Measurements from ENCODE around the gene TTC7B. TPM values are rescaled to one million over a fixed set of nuclear protein-coding genes. Genes with fewer than 3 reads are reported as not detected.
"Not testable (repeated sequence)": the region's sequence is repeated elsewhere in the genome, so short reads cannot be mapped to it uniquely, and the experiment has no call there.

TTC7B gene
- total RNA-seq (2014; rRNA removed; shearing (Covaris generic)) (28.2 and 28.7 TPM in 2 replicates), polyA plus RNA-seq (2016; fragmentation: Nextera tagmentation; extraction: Ambion mirVana) (5.2 and 5.6 TPM in 2 replicates)

DNA sequence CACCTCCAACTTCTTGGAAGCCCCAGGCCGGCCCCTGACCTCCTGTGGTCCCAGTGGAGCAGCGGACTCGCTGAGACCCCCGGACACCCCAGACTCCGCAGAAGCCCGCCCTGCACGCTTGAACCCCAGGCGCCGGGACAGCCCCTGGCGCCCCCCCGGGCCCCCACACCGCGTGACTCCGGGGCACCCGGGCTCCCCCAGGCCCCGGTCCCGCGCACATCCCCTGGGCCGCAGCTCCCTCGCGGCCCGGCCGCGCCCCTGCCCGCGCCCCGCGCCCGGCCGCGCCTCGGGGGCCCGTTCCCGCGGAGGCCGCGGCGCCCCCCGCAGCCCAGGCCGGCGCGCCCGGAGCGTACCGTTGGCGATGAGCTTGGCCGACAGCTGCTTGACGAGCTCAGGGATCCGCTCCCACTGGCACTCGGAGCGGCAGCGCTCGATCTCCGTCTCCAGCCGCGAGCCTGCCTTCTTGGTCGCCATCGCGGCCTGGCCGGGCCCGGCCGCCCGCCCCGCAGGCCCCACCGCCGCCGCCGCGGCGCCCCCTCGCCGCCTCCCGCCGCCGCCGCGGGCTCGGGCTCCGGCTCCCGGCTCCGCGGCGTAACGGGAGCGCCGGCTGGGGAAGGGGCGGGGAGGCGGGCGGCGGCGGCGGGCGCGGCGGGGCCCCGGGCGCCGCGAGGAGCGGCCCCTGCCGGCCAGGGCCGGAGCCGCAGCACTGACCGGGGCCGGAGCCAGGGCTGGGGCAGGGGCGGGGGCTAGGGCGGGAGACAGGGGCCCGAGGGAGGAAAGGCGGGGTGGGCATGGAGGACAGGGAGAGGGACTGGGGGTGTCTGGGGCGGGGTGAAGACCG, at the start of gene TTC7B:
Gene TTC7B (minus strand): TSS at position 609 of the 841 bp plus-strand sequence. CDS start 135 bp downstream, at position 474.
- TF ChIP-seq EZH2 (IDR thresholded peaks at IDR 0.05; ENCODE audit: insufficient read depth, poor library complexity, severe bottlenecking) (no peak), EZH2phosphoT487 (IDR thresholded peaks at IDR 0.05; ENCODE audit: insufficient read depth, low read depth) (no peak)
- peak within 1 kb of the TSS; percentile 85 for H3K4me2 ChIP-seq (ENCODE audit: unreplicated experiment)
- in situ Hi-C loops (cut with MboI), result no loop called here
- 1 to 3% methylated on average over 34 to 40 of the region's 111 CpGs for whole genome bisulfite sequencing, 2 experiments (ENCODE audit: low coverage in 1 of 2, low lambda C conversion rate in 2 of 2, missing lambda C conversion rate in 2 of 2)
- no peak within 1 kb of the TSS for H3K27ac ChIP-seq
- H4K20me1 ChIP-seq (ENCODE audit: insufficient read depth), result no peaks in the 10 kb centered on the region
- H3K4me3 ChIP-seq, result peak within 1 kb of the TSS; percentile 82
- peaks cover 35% of the 10 kb centered on the region for H3K79me2 ChIP-seq (ENCODE audit: insufficient read depth)
- H2AFZ ChIP-seq, result peak within 1 kb of the TSS; percentile 82
- H3K9ac ChIP-seq, result peak within 1 kb of the TSS; percentile 90
- H3F3A ChIP-seq (ENCODE audit: insufficient read depth), result no peaks in the 10 kb centered on the region
- H3K36me3 ChIP-seq (ENCODE audit: low read depth), result no peaks in the 10 kb centered on the region
- H3K9me2 ChIP-seq (ENCODE audit: insufficient read depth), result no peaks in the 10 kb centered on the region
- no peaks in the 10 kb centered on the region for H3K4me1 ChIP-seq (ENCODE audit: insufficient read depth)
- no peaks in the 10 kb centered on the region for H3K9me3 ChIP-seq (ENCODE audit: low read depth)
- peak; percentile 70 for DNase-seq
- no peaks in the 10 kb centered on the region; the same call in 1 of the 2 replicates for H3K27me3 ChIP-seq (replicated peaks; ENCODE audit: insufficient read depth)

- no peak for DNase-seq
- 96 to 97% methylated on average over 2 of the region's 2 CpGs for WGBS, 2 experiments (ENCODE audit: low coverage in 1 of 2, low lambda C conversion rate in 2 of 2, missing lambda C conversion rate in 2 of 2)
- Histone ChIP-seq H3K27ac (no peak overlapping the region), H3K36me3 (ENCODE audit: low read depth) (no peaks in the 10 kb centered on the region), H3K27me3 (replicated peaks; ENCODE audit: insufficient read depth) (no peaks in the 10 kb centered on the region), H3K9me3 (ENCODE audit: low read depth) (no peaks in the 10 kb centered on the region), H3K4me2 (ENCODE audit: unreplicated experiment) (no peak overlapping the region), H4K20me1 (ENCODE audit: insufficient read depth) (no peaks in the 10 kb centered on the region), H2AFZ (no peak overlapping the region), H3F3A (ENCODE audit: insufficient read depth) (no peaks in the 10 kb centered on the region), H3K9me2 (ENCODE audit: insufficient read depth) (no peaks in the 10 kb centered on the region), H3K4me1 (ENCODE audit: insufficient read depth) (no peaks in the 10 kb centered on the region), H3K79me2 (ENCODE audit: insufficient read depth) (no peaks in the 10 kb centered on the region), H3K9ac (no peak overlapping the region), H3K4me3 (no peak overlapping the region)
- no peak for TF ChIP-seq EZH2phosphoT487 (IDR thresholded peaks at IDR 0.05; ENCODE audit: insufficient read depth, low read depth)
- TF ChIP-seq EZH2 (IDR thresholded peaks at IDR 0.05; ENCODE audit: insufficient read depth, poor library complexity, severe bottlenecking), result no peak
- in situ Hi-C loops (cut with MboI), result no loop called here
Measured at GRCh38 chr14:90864741-90865140, 48.5 kb upstream of the TTC7B start.

- H2AFZ ChIP-seq, result no peak overlapping the region
- H3K9me3 ChIP-seq (ENCODE audit: low read depth), result no peaks in the 10 kb centered on the region
- H3K79me2 ChIP-seq (ENCODE audit: insufficient read depth), result no peaks in the 10 kb centered on the region
- H4K20me1 ChIP-seq (ENCODE audit: insufficient read depth), result no peaks in the 10 kb centered on the region
- H3K27ac ChIP-seq, result no peak overlapping the region
- no peak for DNase-seq
- no peaks in the 10 kb centered on the region for H3K27me3 ChIP-seq (replicated peaks; ENCODE audit: insufficient read depth)
- TF ChIP-seq EZH2phosphoT487 (IDR thresholded peaks at IDR 0.05; ENCODE audit: insufficient read depth, low read depth) (no peak), EZH2 (IDR thresholded peaks at IDR 0.05; ENCODE audit: insufficient read depth, poor library complexity, severe bottlenecking) (no peak)
- no peaks in the 10 kb centered on the region for H3K9me2 ChIP-seq (ENCODE audit: insufficient read depth)
- H3K9ac ChIP-seq, result no peak overlapping the region
- no peaks in the 10 kb centered on the region for H3K36me3 ChIP-seq (ENCODE audit: low read depth)
- no peaks in the 10 kb centered on the region for H3K4me1 ChIP-seq (ENCODE audit: insufficient read depth)
- H3K4me2 ChIP-seq (ENCODE audit: unreplicated experiment), result no peak overlapping the region
- 92% methylated on average over 5 of the region's 5 CpGs for WGBS, 2 experiments (ENCODE audit: low coverage in 1 of 2, low lambda C conversion rate in 2 of 2, missing lambda C conversion rate in 2 of 2)
- in situ Hi-C loops (cut with MboI), result no loop called here
- no peak overlapping the region for H3K4me3 ChIP-seq
- H3F3A ChIP-seq (ENCODE audit: insufficient read depth), result no peaks in the 10 kb centered on the region
Measured at GRCh38 chr14:90858511-90858910, 42.3 kb upstream of the TTC7B start.

GRCh38 chr14:90857866-90858265, 41.6 kb upstream of the TTC7B start:
- Histone ChIP-seq H2AFZ (no peak overlapping the region), H3K9ac (no peak overlapping the region), H3K4me3 (no peak overlapping the region), H3K9me3 (ENCODE audit: low read depth) (no peaks in the 10 kb centered on the region), H3K27me3 (replicated peaks; ENCODE audit: insufficient read depth) (no peaks in the 10 kb centered on the region), H4K20me1 (ENCODE audit: insufficient read depth) (no peaks in the 10 kb centered on the region), H3K79me2 (ENCODE audit: insufficient read depth) (no peaks in the 10 kb centered on the region), H3K27ac (no peak overlapping the region), H3K36me3 (ENCODE audit: low read depth) (no peaks in the 10 kb centered on the region), H3K9me2 (ENCODE audit: insufficient read depth) (no peaks in the 10 kb centered on the region), H3F3A (ENCODE audit: insufficient read depth) (no peaks in the 10 kb centered on the region), H3K4me1 (ENCODE audit: insufficient read depth) (no peaks in the 10 kb centered on the region), H3K4me2 (ENCODE audit: unreplicated experiment) (no peak overlapping the region)
- no peak for DNase-seq
- 77 to 86% methylated on average over 6 of the region's 6 CpGs for WGBS, 2 experiments (ENCODE audit: low coverage in 1 of 2, low lambda C conversion rate in 2 of 2, missing lambda C conversion rate in 2 of 2)
- in situ Hi-C loops (cut with MboI), result no loop called here
- TF ChIP-seq EZH2 (IDR thresholded peaks at IDR 0.05; ENCODE audit: insufficient read depth, poor library complexity, severe bottlenecking) (no peak), EZH2phosphoT487 (IDR thresholded peaks at IDR 0.05; ENCODE audit: insufficient read depth, low read depth) (no peak)

- H3K4me1 ChIP-seq (ENCODE audit: insufficient read depth); H4K20me1 ChIP-seq (ENCODE audit: insufficient read depth); H3K9me2 ChIP-seq (ENCODE audit: insufficient read depth); H3F3A ChIP-seq (ENCODE audit: insufficient read depth); H3K27me3 ChIP-seq (replicated peaks; ENCODE audit: insufficient read depth); H3K4me2 ChIP-seq (ENCODE audit: unreplicated experiment); H3K36me3 ChIP-seq (ENCODE audit: low read depth); in situ Hi-C loops (cut with MboI); H2AFZ ChIP-seq; H3K27ac ChIP-seq; DNase-seq; H3K4me3 ChIP-seq; H3K9me3 ChIP-seq (ENCODE audit: low read depth); H3K79me2 ChIP-seq (ENCODE audit: insufficient read depth); H3K9ac ChIP-seq: not testable (repeated sequence)
- 69 to 76% methylated on average over 5 of the region's 5 CpGs for WGBS, 2 experiments (ENCODE audit: low coverage in 1 of 2, low lambda C conversion rate in 2 of 2, missing lambda C conversion rate in 2 of 2)
Measured at GRCh38 chr14:90856115-90856514, 39.9 kb upstream of the TTC7B start.
